Natural killer cell (primary cell): ENCODE data around the gene CAPN15. TPM values are rescaled to one million over a fixed set of nuclear protein-coding genes. Genes with fewer than 3 reads are reported as not detected.

Source experiments
- ATAC-seq, 3 donors: fragments of 150-1000 bp in 2 of 3; fragments of 200-7000 bp in 1 of 3; cut with Tn5 transposase; 1 replicate in 1 of 3; 2 replicates in 2 of 3; pipeline ENCODE4 v1.10.0; 2021; ENCODE audit warnings: mild to moderate bottlenecking in 2 of 3, moderate library complexity in 2 of 3
- DNase-seq, 2 donors: peaks; one replicate each; pipeline versions ENCODE4 v3.0.0 to v3.0.0-alpha.2; 2013 to 2021; ENCODE audit warnings: mixed read lengths in 1 of 2
- H3K27ac ChIP-seq: one replicate; pipeline ENCODE4 v1.5.1; 2013; ENCODE audit warnings: mild to moderate bottlenecking, low read length
- H3K27me3 ChIP-seq: one replicate; pipeline ENCODE4 v1.6.1; 2013; ENCODE audit warnings: low read length; ENCODE audit not compliant: control insufficient read depth, insufficient read depth
- H3K36me3 ChIP-seq: one replicate; pipeline ENCODE4 v1.6.1; 2013; ENCODE audit warnings: low read length; ENCODE audit not compliant: control insufficient read depth, insufficient read depth
- H3K4me1 ChIP-seq: one replicate; pipeline ENCODE4 v1.6.1; 2013; ENCODE audit warnings: low read length; ENCODE audit not compliant: control insufficient read depth, insufficient read depth
- H3K4me3 ChIP-seq: one replicate; pipeline ENCODE4 v1.5.1; 2013; ENCODE audit warnings: low read length
- H3K9me3 ChIP-seq: one replicate; pipeline ENCODE4 v1.6.1; 2013; ENCODE audit warnings: low read length; ENCODE audit not compliant: control insufficient read depth, insufficient read depth
- H3K27ac Mint-ChIP-seq, 2 donors: one replicate each; pipeline ENCODE4 v1.8.0; 2022; ENCODE audit warnings: mild to moderate bottlenecking in 2 of 2, mixed read lengths in 2 of 2, moderate library complexity in 1 of 2
- H3K27me3 Mint-ChIP-seq, 2 donors: one replicate each; pipeline ENCODE4 v1.8.0; 2022; ENCODE audit warnings: low read depth in 2 of 2, mixed read lengths in 2 of 2
- H3K36me3 Mint-ChIP-seq: one replicate; pipeline ENCODE4 v1.8.0; 2022; ENCODE audit warnings: mixed read lengths
- H3K4me1 Mint-ChIP-seq, 2 donors: one replicate each; pipeline ENCODE4 v1.8.0; 2022; ENCODE audit warnings: mixed read lengths in 2 of 2
- H3K4me3 Mint-ChIP-seq: one replicate; pipeline ENCODE4 v1.8.0; 2022; ENCODE audit warnings: mild to moderate bottlenecking, moderate library complexity, mixed read lengths
- H3K9me3 Mint-ChIP-seq, 2 donors: one replicate each; pipeline ENCODE4 v1.8.0; 2022; ENCODE audit warnings: mixed read lengths in 2 of 2
- WGBS: methylation state at CpG from one replicate; pipeline ENCODE4 v1.1.7; 2013; ENCODE audit warnings: missing lambda C conversion rate; ENCODE audit not compliant: insufficient coverage; 5-methylcytosine and 5-hydroxymethylcytosine counted together
- intact Hi-C: fragments of 100-400 bp; cut with micrococcal nuclease; formaldehyde crosslinking; loops from one replicate; pipeline ENCODE4 v1.14.2; 2022
- total RNA-seq, 4 donors: library from RNA; stranded (reverse); fragments of 120-200 nt in 1 of 4; gene quantifications; one replicate each; pipeline versions ENCODE4 v1.2.3 to v1.2.4, GENCODE V29; 2013 to 2022
- TF ChIP-seq, protein P1 (sequence below): fragments of 200-600 bp; IDR thresholded peaks from one replicate; pipeline ENCODE4 v1.8.0; 2022; ENCODE audit warnings: antibody characterized with exemption

CAPN15 gene
- total RNA-seq, 3 donors from 2014 or later (not counting 1 experiment from before 2014, with no cell fraction given), result 151 to 275 (median 186) TPM

DNA sequence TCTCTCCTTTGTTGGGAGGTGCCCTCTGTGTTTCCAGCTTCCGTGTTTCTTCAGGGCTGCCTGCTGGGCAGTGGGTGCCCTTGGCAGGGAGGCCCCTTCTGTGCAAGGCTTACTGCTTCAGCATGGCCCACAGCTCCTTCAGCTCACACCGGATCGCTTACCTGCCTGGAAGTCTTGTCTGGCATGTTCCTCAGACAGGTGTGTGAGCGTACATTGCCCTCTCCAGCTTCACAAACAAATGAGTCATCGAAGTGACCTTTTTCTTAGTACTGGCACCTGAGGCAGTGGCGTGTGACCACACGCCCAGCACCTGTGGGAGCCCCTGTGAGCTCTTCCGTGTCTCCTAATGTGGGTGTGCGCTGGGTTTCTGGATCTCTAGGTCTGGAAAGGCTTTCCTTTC is 65.9 kb downstream of the CAPN15 start:
- peaks cover 17 to 57% of the 10 kb centered on the region in 2 donors for H3K4me1 Mint-ChIP-seq
- no peaks in the 10 kb centered on the region for H3K36me3 ChIP-seq
- H3K9me3 Mint-ChIP-seq, result no peaks in the 10 kb centered on the region
- H3K4me3 ChIP-seq, result no peak overlapping the region
- no peak overlapping the region for H3K4me3 Mint-ChIP-seq
- H3K27ac Mint-ChIP-seq, result peak overlapping the region in 1 of 2 donors; percentile 36
- TF ChIP-seq, protein P1, sequence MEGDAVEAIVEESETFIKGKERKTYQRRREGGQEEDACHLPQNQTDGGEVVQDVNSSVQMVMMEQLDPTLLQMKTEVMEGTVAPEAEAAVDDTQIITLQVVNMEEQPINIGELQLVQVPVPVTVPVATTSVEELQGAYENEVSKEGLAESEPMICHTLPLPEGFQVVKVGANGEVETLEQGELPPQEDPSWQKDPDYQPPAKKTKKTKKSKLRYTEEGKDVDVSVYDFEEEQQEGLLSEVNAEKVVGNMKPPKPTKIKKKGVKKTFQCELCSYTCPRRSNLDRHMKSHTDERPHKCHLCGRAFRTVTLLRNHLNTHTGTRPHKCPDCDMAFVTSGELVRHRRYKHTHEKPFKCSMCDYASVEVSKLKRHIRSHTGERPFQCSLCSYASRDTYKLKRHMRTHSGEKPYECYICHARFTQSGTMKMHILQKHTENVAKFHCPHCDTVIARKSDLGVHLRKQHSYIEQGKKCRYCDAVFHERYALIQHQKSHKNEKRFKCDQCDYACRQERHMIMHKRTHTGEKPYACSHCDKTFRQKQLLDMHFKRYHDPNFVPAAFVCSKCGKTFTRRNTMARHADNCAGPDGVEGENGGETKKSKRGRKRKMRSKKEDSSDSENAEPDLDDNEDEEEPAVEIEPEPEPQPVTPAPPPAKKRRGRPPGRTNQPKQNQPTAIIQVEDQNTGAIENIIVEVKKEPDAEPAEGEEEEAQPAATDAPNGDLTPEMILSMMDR, result no peak
- no peak for ATAC-seq
- peaks cover 34% of the 10 kb centered on the region for H3K4me1 ChIP-seq
- H3K9me3 ChIP-seq, result no peaks in the 10 kb centered on the region
- WGBS, result 88% methylated on average over 9 of the region's 9 CpGs
- intact Hi-C loops, result no loop called here
- no peaks in the 10 kb centered on the region for H3K27me3 ChIP-seq
- no peaks in the 10 kb centered on the region for H3K36me3 Mint-ChIP-seq
- H3K27ac ChIP-seq, result no peak overlapping the region
- H3K27me3 Mint-ChIP-seq, result no peaks in the 10 kb centered on the region
- DNase-seq, result no peak

DNA sequence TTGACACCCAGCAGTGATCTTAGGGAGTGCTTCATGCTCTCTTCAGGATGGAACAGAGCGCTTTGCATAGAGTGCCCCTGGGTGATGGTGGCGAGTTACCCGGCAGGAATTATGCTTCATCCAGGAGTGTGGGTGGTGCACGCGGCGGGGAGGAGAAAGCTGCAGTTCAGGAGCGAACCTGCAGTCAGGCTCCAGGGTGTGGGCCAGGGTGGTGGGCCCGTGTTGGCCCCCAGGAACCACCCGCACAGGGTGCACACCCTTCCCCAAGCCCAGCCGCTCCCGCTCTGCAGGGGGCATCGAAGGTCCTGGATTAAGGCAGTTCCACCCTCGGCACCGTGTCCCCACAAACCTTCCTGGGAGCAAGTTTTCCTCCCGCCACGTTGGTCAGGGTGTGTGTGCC is 66.3 kb downstream of the CAPN15 start:
- DNase-seq (no peak), ATAC-seq (no peak)
- no peak overlapping the region for H3K4me3 ChIP-seq
- 88% methylated on average over 16 of the region's 16 CpGs for WGBS
- H3K27ac ChIP-seq, result no peak overlapping the region
- H3K9me3 ChIP-seq, result no peaks in the 10 kb centered on the region
- TF ChIP-seq, protein P1, result no peak
- Mint-ChIP-seq H3K4me3 (no peak overlapping the region), H3K27ac (peak overlapping the region in 1 of 2 donors; percentile 36), H3K36me3 (no peaks in the 10 kb centered on the region), H3K4me1 (peaks cover 17 to 54% of the 10 kb centered on the region in 2 donors), H3K27me3 (no peaks in the 10 kb centered on the region), H3K9me3 (no peaks in the 10 kb centered on the region)
- intact Hi-C loops, result no loop called here
- H3K27me3 ChIP-seq, result no peaks in the 10 kb centered on the region
- H3K36me3 ChIP-seq, result no peaks in the 10 kb centered on the region
- peaks cover 31% of the 10 kb centered on the region for H3K4me1 ChIP-seq

DNA sequence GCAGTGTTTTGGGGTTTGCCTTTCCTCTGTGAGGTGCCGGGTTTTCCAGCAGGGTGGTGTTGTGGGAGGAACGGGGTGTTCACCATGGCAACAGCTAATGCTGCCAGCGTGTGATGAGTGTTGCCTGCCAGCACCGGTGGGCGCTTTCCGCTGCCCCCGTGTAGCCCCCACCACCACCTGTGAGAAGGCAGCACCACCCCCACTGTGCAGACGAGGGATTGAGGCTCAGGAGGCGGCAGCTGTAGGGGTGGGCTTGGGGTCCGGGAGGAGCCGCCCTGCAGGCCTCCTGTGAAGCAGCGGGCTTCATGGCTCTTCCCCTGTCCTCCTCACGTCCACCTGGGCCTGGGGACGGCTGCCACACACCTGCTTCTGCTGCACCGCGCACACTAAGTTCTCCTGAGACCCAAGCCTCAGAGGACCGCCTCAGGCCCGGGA is 67.6 kb downstream of the CAPN15 start:
- intact Hi-C loops, result no loop called here
- H3K27ac Mint-ChIP-seq, result no peak overlapping the region
- DNase-seq (no peak), ATAC-seq (no peak)
- H3K4me3 Mint-ChIP-seq, result no peak overlapping the region
- 87% methylated on average over 18 of the region's 18 CpGs for WGBS
- Histone ChIP-seq H3K27me3 (no peaks in the 10 kb centered on the region), H3K4me3 (no peak overlapping the region), H3K27ac (no peak overlapping the region), H3K36me3 (no peaks in the 10 kb centered on the region), H3K4me1 (peaks cover 31% of the 10 kb centered on the region), H3K9me3 (no peaks in the 10 kb centered on the region)
- TF ChIP-seq, protein P1, result no peak
- H3K27me3 Mint-ChIP-seq, result no peaks in the 10 kb centered on the region
- H3K4me1 Mint-ChIP-seq, result peaks cover 17 to 45% of the 10 kb centered on the region in 2 donors
- H3K9me3 Mint-ChIP-seq, result no peaks in the 10 kb centered on the region
- H3K36me3 Mint-ChIP-seq, result no peaks in the 10 kb centered on the region
